ENCODE measurements around the gene ZNF473.
"Not testable (repeated sequence)": the region's sequence is repeated elsewhere in the genome, so short reads cannot be mapped to it uniquely, and the experiment has no call there.

The ZNF473 gene

GRCh38 chr19:50097884-50098283 lies 72.1 kb downstream of the ZNF473 start:
- not testable (repeated sequence) for H3K9me3 ChIP-seq (replicated peaks in 1 of 11); H4K20me1 ChIP-seq; H3K36me3 ChIP-seq; H3K9ac ChIP-seq; H3K4me1 ChIP-seq; H3K27me3 ChIP-seq; H3K4me2 ChIP-seq; H3K27ac ChIP-seq; H3K4me3 ChIP-seq

- not testable (repeated sequence) for H3K4me3 ChIP-seq; H3K4me2 ChIP-seq; H3K9ac ChIP-seq; H3K9me3 ChIP-seq (replicated peaks in 1 of 11); H3K4me1 ChIP-seq; H4K20me1 ChIP-seq; H3K36me3 ChIP-seq; H3K27me3 ChIP-seq; H3K27ac ChIP-seq
Observed at GRCh38 chr19:50098892-50099291, 73.1 kb downstream of the ZNF473 start.

DNA sequence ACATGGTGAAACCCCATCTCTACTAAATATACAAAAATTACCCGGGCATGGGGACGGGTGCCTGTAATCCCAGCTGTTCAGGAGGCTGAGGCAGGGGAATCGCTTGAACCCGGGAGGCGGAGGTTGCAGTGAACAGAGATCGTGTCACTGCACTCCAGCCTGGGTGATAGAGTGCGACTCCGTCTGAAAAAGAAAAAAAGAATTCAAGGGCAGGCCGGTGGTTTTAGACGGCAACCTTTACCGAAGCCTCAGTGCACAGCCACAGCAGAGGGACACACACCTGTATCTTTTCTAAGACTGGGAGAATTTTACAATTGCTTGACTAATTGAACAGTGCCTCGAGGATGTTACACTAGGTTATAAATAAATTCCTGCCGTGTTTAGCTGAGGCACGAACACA lies 73.9 kb downstream of the ZNF473 start:
- H3K36me3 ChIP-seq; H3K4me1 ChIP-seq; H3K27ac ChIP-seq; H4K20me1 ChIP-seq; H3K4me2 ChIP-seq; H3K4me3 ChIP-seq; H3K9me3 ChIP-seq (replicated peaks in 1 of 11); H3K9ac ChIP-seq; H3K27me3 ChIP-seq: not testable (repeated sequence)

DNA sequence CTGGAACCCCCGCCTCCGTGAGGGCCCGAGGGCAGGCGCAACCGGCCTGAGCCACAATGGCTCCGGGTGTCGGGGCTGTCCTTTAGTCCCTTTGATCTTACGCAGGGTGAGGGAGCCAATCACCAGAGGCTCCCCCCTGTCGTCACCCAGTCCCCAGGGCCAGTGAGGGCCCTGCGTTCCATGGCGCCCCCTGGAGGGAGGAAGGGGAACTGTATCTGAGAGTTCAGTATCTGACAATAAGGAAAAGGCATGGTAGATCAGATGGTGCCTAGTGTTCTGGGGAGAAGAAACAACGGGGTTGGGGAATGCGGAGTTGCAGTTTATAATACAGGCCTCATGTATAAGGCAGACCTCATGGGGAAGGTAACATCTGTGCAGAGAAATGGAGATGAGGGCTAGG lies 75.1 kb downstream of the ZNF473 start:
- not testable (repeated sequence) for H3K36me3 ChIP-seq; H3K27me3 ChIP-seq; H3K9me3 ChIP-seq (replicated peaks in 1 of 11); H3K4me3 ChIP-seq; H3K9ac ChIP-seq; H3K4me2 ChIP-seq; H3K4me1 ChIP-seq; H3K27ac ChIP-seq; H4K20me1 ChIP-seq
